Ovary (tissue), 3 donors: ENCODE measurements around the gene SKIL.

Source experiments
- CTCF ChIP-seq, 3 donors: fragments of 450-650 bp in 2 of 3; fragments of 200-600 bp in 1 of 3; IDR thresholded peaks; one replicate each; pipeline versions ENCODE4 v1.5.1 to v1.8.0; 2016 to 2022; ENCODE audit warnings: antibody characterized with exemption in 3 of 3, mild to moderate bottlenecking in 1 of 3
- EP300 ChIP-seq: sonication (generic); formaldehyde crosslinking; IDR thresholded peaks from one replicate; pipeline ENCODE4 v1.6.1; 2017; ENCODE audit warnings: antibody characterized with exemption
- POLR2A ChIP-seq: fragments of 450-650 bp; IDR thresholded peaks from one replicate; pipeline ENCODE4 v1.6.1; 2017; ENCODE audit warnings: antibody characterized with exemption, mild to moderate bottlenecking, moderate library complexity
- donor health status: DM: no; HTN: no; CAD: no.

GRCh38 chr3:170417090-170417489 lies 59.6 kb downstream of the SKIL start:
- no peak for TF ChIP-seq CTCF (IDR thresholded peaks at IDR 0.05)
- no peak for TF ChIP-seq POLR2A
- no peak for TF ChIP-seq EP300
